ENCODE measurements around the gene KIF2A. TPM values are rescaled to one million over a fixed set of nuclear protein-coding genes. Genes with fewer than 3 reads are reported as not detected.

The KIF2A gene
- total and polyA plus RNA-seq, 2 of the 13 experiments (the other 11 are each of a cell fraction or from before 2014, with no cell fraction given), result 8.5 to 19.2 TPM

GRCh38 chr5:62376064-62376463 is 70.1 kb downstream of the KIF2A start (continued):
- TF ChIP-seq ATF7 (IDR thresholded peaks at IDR 0.05) (peak; percentile 57; the same call in 1 of the 2 replicates), ATF7 (CRISPR knock-in tag; IDR thresholded peaks at IDR 0.05) (no peak), ZKSCAN8 (CRISPR knock-in tag; IDR thresholded peaks at IDR 0.05; ENCODE audit: borderline replicate concordance) (no peak), AGO1 (IDR thresholded peaks at IDR 0.05; ENCODE audit: low read depth, low read length, poor library complexity, severe bottlenecking) (no peak), MAFK (conservative IDR thresholded peaks at IDR 0.05 in 1 of 2, IDR thresholded peaks at IDR 0.05 in 1 of 2; ENCODE audit: low read length in 2 of 2) (peak; percentile 29 to 47; a peak in 3 of 4 replicates), MATR3 (CRISPR knock-in tag; IDR thresholded peaks at IDR 0.05) (no peak), NFE2L2 (IDR thresholded peaks at IDR 0.05; ENCODE audit: low read length) (peak; percentile 76), TBX3 (IDR thresholded peaks at IDR 0.05; ENCODE audit: borderline replicate concordance) (no peak), MAZ (IDR thresholded peaks at IDR 0.05; ENCODE audit: borderline replicate concordance, low read depth, low read length) (no peak), MAZ (CRISPR knock-in tag; IDR thresholded peaks at IDR 0.05; ENCODE audit: low read depth) (no peak), ZNF761 (CRISPR knock-in tag; conservative IDR thresholded peaks at IDR 0.05) (no peak)

GRCh38 chr5:62385131-62385530 is 79.1 kb downstream of the KIF2A start:
- Histone ChIP-seq H4K20me1 (ENCODE audit: insufficient read depth, low read length) (no peaks in the 10 kb centered on the region), H3K9ac (ENCODE audit: insufficient read depth, low read depth, low read length) (no peak overlapping the region), H3K4me3 (replicated peaks in 1 of 3; ENCODE audit: insufficient read depth in 1 of 3, low read depth in 2 of 3, low read length in 3 of 3) (no peak overlapping the region), H3K27ac (ENCODE audit: extremely low read length, insufficient read depth, low read length) (no peak overlapping the region), H3K9me3 (ENCODE audit: low read length) (no peaks in the 10 kb centered on the region), H2AFZ (ENCODE audit: low read length) (no peak overlapping the region), H3K4me1 (ENCODE audit: insufficient read depth, low read length) (peaks cover 16% of the 10 kb centered on the region), H3K27me3 (ENCODE audit: control insufficient read depth in 1 of 2, insufficient read depth in 2 of 2, low read length in 2 of 2) (no peaks in the 10 kb centered on the region), H3K4me2 (ENCODE audit: low read depth, low read length) (no peak overlapping the region), H3K36me3 (replicated peaks in 1 of 2; ENCODE audit: control insufficient read depth in 1 of 2, insufficient read depth in 2 of 2, low read length in 2 of 2) (peaks cover 5 to 55% of the 10 kb centered on the region in 2 experiments; a peak in 4 of 5 replicates), H3K79me2 (ENCODE audit: insufficient read depth, low read length) (no peaks in the 10 kb centered on the region)
- in situ Hi-C loops (cut with HindIII; ENCODE audit: extremely low pct_ligation_motif_present, low pct_unique_long_range_greater_than_20kb) (no loop called here), intact Hi-C loops (cut with micrococcal nuclease; ENCODE audit: unreplicated experiment) (no loop called here)
- WGBS (ENCODE audit: low lambda C conversion rate), result 92% methylated on average over 4 of the region's 4 CpGs
- BruUV-seq (replicated peaks), result no TSS peak
- TF ChIP-seq ASH2L (IDR thresholded peaks at IDR 0.05; ENCODE audit: insufficient read length, low read depth, low read length) (no peak), MAFG (CRISPR knock-in tag; IDR thresholded peaks at IDR 0.05) (no peak), CEBPB (IDR thresholded peaks at IDR 0.05; ENCODE audit: borderline replicate concordance, low read depth, low read length) (peak; percentile 76; the same call in 1 of the 2 replicates)
- FAIRE-seq, result no peak
- no peak for DNase-seq (ENCODE audit: low spot score)
- no peak for ATAC-seq
- CTCF ChIA-PET (ENCODE audit: low intra/inter-chr PET ratio, low total read pairs), result no interaction called here
- POLR2A ChIA-PET, result interaction anchor here (1.0 kb wide), 1 partner anchor 18 kb away, joined by 5 read pairs; the partner anchor contains the start of gene DIMT1
